H1 (cell line): ENCODE data around the gene PRKAR2B.

Experiments used
- EZH2 ChIP-seq: fragments of 200-600 bp; sonication (generic); IDR thresholded peaks from 2 replicates; pipeline ENCODE4 v1.7.1; 2012; ENCODE audit warnings: low read depth, mild to moderate bottlenecking, moderate library complexity, low read length, inconsistent platforms; ENCODE audit not compliant: severe bottlenecking
- MAFK ChIP-seq: IDR thresholded peaks from 2 replicates; pipeline ENCODE4 v1.6.1; 2012; ENCODE audit warnings: low read depth, mild to moderate bottlenecking, improper control_type of control experiment, low read length
- TF ChIP-seq, protein P1 (sequence below), 3 experiments: IDR thresholded peaks; 1 replicate in 2 of 3; 2 replicates in 1 of 3; pipeline versions ENCODE4 v1.5.1 to v1.6.1; 2011; ENCODE audit warnings: low read length in 3 of 3, mild to moderate bottlenecking in 3 of 3, inconsistent platforms in 2 of 3, low read depth in 1 of 3, moderate library complexity in 1 of 3; ENCODE audit not compliant: insufficient read depth in 1 of 3; ENCODE audit errors: control extremely low read depth in 1 of 3

DNA sequence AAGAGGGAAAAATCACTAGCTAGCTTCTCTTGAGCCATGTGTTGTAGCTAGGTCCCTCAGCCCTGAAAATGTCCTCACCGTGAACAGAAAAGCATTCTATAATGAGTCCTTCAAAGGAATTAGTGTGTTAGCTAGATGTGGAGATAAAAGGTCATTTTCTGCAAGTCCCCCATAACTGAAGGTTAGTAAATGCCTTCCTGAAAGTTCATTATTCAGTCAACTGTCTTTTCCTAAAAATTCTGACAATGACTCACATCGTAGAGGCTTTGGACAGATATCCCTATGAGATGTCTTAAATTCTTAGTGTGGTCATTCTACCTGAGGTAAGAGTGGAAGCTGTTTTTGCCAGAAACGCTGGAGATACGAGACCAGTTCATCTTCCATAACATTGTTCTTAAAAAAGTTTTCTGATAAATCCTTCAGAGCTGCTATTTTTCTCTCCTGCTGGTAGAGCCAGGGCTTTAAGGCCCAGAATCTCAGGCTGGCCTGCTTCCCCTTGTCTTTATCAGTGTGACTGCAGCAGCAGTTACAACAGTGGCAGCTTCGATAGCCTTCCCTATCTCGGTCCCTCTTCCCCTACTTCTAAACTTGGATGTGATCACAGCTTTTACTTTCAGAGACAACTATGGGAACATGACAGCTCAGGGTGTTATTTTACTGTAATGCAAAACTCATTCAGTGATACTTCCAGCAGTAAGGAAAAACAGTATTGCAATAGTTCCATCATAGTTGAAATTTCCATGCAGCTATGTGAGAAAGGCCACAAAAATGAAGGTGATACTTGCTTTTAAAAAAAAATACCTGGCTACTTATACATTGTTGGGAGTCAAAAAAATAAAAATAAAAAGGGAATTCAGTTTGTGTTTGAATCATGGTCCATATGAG, 37.3 kb upstream of the PRKAR2B start:
- TF ChIP-seq, protein P1, sequence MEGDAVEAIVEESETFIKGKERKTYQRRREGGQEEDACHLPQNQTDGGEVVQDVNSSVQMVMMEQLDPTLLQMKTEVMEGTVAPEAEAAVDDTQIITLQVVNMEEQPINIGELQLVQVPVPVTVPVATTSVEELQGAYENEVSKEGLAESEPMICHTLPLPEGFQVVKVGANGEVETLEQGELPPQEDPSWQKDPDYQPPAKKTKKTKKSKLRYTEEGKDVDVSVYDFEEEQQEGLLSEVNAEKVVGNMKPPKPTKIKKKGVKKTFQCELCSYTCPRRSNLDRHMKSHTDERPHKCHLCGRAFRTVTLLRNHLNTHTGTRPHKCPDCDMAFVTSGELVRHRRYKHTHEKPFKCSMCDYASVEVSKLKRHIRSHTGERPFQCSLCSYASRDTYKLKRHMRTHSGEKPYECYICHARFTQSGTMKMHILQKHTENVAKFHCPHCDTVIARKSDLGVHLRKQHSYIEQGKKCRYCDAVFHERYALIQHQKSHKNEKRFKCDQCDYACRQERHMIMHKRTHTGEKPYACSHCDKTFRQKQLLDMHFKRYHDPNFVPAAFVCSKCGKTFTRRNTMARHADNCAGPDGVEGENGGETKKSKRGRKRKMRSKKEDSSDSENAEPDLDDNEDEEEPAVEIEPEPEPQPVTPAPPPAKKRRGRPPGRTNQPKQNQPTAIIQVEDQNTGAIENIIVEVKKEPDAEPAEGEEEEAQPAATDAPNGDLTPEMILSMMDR (IDR thresholded peaks at IDR 0.05; ENCODE audit: control extremely low read depth in 1 of 3, insufficient read depth in 1 of 3, low read depth in 1 of 3, low read length in 3 of 3): no peak
- TF ChIP-seq MAFK: no peak
- TF ChIP-seq EZH2: no peak
